Heart left ventricle (tissue), 13 donors: ENCODE measurements around the gene CORO6.

Experiments
- POLR2A ChIP-seq, 2 donors: fragments of 450-650 bp; IDR thresholded peaks; one replicate each; pipeline ENCODE4 v1.6.1; 2017; ENCODE audit warnings: antibody characterized with exemption in 2 of 2, mild to moderate bottlenecking in 2 of 2, moderate library complexity in 2 of 2
- TF ChIP-seq, protein P1 (sequence below), 12 donors: fragments of 200-600 bp; sonication (generic) in 4 of 12; IDR thresholded peaks; one replicate each; pipeline versions ENCODE4 v1.5.0 to v1.8.0; 2018 to 2022; ENCODE audit warnings: antibody characterized with exemption in 12 of 12, mild to moderate bottlenecking in 5 of 12
- donor health status: ischemic (EF 13 %, LVEDD 7.1; RV severe dilation, severe dysfunction).
- donor health status: DM: no; HTN: yes; CAD: no.
- donor health status: DM: no; HTN: no; CAD: no.
- donor health status: ischemic (EF 25% LVEDD 6.9; RV normal size, moderate dysfunction).
- donor health status: ischemic (EF 25% LVEDD 5.7; RV mildly dilated, moderate dysfunction).
- donor health status: ischemic (EF 35%, LVEDD 5.7; RV mildly dilated, moderate dysfunction).
- donor health status: nonischemic (EF 11% LVEDD 7.7; RV severe dilation, severe dysfunction).
- donor health status: DM: yes; HTN: yes; CAD: no.
- donor health status: PGD.
- donor health status: ischemic (EF 29% LVEDD 5.4; RV normal size, mild dysfunction).
- donor health status: nonischemic (EF 23%, LVEDD 6.1; RV moderate dilation, normal function).

DNA sequence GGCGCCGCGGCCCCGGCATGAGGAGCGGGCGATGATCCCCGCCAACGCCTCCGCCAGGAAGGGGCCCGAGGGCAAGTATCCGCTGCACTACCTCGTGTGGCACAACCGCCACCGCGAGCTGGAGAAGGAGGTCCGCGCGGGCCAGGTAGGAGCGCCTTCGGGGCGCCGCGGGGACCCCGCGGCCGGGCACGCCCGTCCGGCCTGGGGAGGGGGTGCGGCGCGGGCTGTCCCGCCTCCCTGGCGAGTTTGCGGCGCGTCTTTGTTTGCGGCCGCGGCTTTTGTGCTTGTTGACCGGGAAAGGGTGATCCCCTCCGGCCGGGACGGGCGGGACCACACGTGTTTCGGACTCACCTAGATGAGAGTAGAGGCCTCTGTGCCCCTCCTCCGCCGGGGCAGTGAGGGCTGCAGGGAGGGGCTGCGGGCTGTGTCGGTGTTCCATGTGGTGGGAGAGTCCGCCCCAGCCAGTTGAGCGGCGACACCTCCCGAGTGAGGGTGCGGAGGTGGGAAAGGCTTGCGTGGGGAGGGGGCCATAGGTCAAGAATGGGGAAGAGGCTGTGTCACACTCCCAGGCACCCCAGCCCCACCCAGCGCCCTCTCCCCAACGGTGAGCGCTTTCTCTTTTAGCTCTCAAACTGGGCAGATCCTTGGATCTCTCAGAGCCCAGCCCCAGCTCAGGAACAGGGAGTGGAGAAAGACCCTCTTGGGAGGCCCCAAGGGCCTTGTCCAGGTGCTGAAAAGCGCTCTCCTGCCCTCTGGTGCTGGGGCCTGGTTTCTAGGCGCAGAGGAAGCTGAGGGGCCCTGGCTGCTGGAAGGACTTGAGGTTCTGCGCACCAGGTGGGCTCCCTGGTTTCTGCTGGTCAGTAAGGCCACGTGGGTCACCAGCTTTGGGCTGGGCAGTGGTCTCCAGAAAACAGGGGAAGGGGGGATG, 28.9 kb downstream of the CORO6 start:
- TF ChIP-seq POLR2A (IDR thresholded peaks at IDR 0.05): no peak
- TF ChIP-seq, protein P1, sequence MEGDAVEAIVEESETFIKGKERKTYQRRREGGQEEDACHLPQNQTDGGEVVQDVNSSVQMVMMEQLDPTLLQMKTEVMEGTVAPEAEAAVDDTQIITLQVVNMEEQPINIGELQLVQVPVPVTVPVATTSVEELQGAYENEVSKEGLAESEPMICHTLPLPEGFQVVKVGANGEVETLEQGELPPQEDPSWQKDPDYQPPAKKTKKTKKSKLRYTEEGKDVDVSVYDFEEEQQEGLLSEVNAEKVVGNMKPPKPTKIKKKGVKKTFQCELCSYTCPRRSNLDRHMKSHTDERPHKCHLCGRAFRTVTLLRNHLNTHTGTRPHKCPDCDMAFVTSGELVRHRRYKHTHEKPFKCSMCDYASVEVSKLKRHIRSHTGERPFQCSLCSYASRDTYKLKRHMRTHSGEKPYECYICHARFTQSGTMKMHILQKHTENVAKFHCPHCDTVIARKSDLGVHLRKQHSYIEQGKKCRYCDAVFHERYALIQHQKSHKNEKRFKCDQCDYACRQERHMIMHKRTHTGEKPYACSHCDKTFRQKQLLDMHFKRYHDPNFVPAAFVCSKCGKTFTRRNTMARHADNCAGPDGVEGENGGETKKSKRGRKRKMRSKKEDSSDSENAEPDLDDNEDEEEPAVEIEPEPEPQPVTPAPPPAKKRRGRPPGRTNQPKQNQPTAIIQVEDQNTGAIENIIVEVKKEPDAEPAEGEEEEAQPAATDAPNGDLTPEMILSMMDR (IDR thresholded peaks at IDR 0.05): peak in 4 of 12 donors; percentile 12 to 38 (median 21)
